Measurements from ENCODE around the gene CCL13. TPM values are rescaled to one million over a fixed set of nuclear protein-coding genes. Genes with fewer than 3 reads are reported as not detected.

CCL13 gene
- polyA plus RNA-seq, 3 donors = 0.10 to 0.27 TPM; not detected in 1

GRCh38 chr17:34361478-34362061 is 5.3 kb downstream of the CCL13 start:
- DNase-seq = peak; percentile 84

- no peak for DNase-seq
Measured at GRCh38 chr17:34363183-34363661, 6.9 kb downstream of the CCL13 start, which contains the start of gene CCL1. CCL1 (minus strand) TSS chr17:34363233; CDS start chr17:34363161, 72 bp downstream.

GRCh38 chr17:34364751-34365150 is 8.5 kb downstream of the CCL13 start:
- no peak for DNase-seq

GRCh38 chr17:34365340-34365739 is 9.1 kb downstream of the CCL13 start:
- no peak for DNase-seq

- no peak for DNase-seq
Measured at GRCh38 chr17:34366010-34366409, 9.7 kb downstream of the CCL13 start.

- DNase-seq = no peak
Measured at GRCh38 chr17:34366529-34367107, 10.3 kb downstream of the CCL13 start.

GRCh38 chr17:34367486-34368195 is 11.4 kb downstream of the CCL13 start:
- DNase-seq = no peak

- no peak for DNase-seq
Measured at GRCh38 chr17:34368196-34368945, 12.1 kb downstream of the CCL13 start.

- DNase-seq = no peak
Measured at GRCh38 chr17:34368946-34369500, 12.7 kb downstream of the CCL13 start.

GRCh38 chr17:34369571-34369970 is 13.3 kb downstream of the CCL13 start:
- DNase-seq = no peak

- DNase-seq = no peak
Measured at GRCh38 chr17:34370376-34370996, 14.2 kb downstream of the CCL13 start.

GRCh38 chr17:34370997-34371395 is 14.7 kb downstream of the CCL13 start:
- DNase-seq = no peak

- no peak for DNase-seq
Measured at GRCh38 chr17:34371405-34372100, 15.3 kb downstream of the CCL13 start.

GRCh38 chr17:34374457-34374856 is 18.2 kb downstream of the CCL13 start:
- DNase-seq = no peak

- no peak for DNase-seq
Measured at GRCh38 chr17:34375426-34375997, 19.2 kb downstream of the CCL13 start.

- DNase-seq = no peak
Measured at GRCh38 chr17:34377078-34377823, 21.0 kb downstream of the CCL13 start.

- no peak for DNase-seq
Measured at GRCh38 chr17:34378664-34379101, 22.4 kb downstream of the CCL13 start.

- DNase-seq = no peak
Measured at GRCh38 chr17:34379868-34380267, 23.6 kb downstream of the CCL13 start.

GRCh38 chr17:34382621-34383124 is 26.4 kb downstream of the CCL13 start:
- DNase-seq = no peak

- DNase-seq = no peak
Measured at GRCh38 chr17:34383216-34383615, 26.9 kb downstream of the CCL13 start.
